GM18870 (cell line): ENCODE measurements around the gene SETBP1.

Source experiments
- ATAC-seq: cut with Tn5 transposase; IDR thresholded peaks from one replicate; pipeline ENCODE4 v1.9.1; 2021; ENCODE audit warnings: moderate library complexity; ENCODE audit not compliant: unreplicated experiment

SETBP1 gene

GRCh38 chr18:44680273-44681075, at the start of gene SETBP1:
Gene SETBP1 (plus strand): TSS chr18:44680888. CDS start chr18:44701347, 20,459 bp downstream.
- no peak for ATAC-seq

GRCh38 chr18:44632469-44633145, 48.1 kb upstream of the SETBP1 start:
- no peak for ATAC-seq

- ATAC-seq, result no peak
These were observed 45.1 kb upstream of the SETBP1 start for GRCh38 chr18:44635546-44635945.

GRCh38 chr18:44636241-44636640, 44.4 kb upstream of the SETBP1 start:
- peak; percentile 60 for ATAC-seq

- no peak for ATAC-seq
These were observed 43.3 kb upstream of the SETBP1 start for GRCh38 chr18:44637210-44638033.

GRCh38 chr18:44638034-44638540, 42.6 kb upstream of the SETBP1 start:
- no peak for ATAC-seq

- no peak for ATAC-seq
These were observed 41.9 kb upstream of the SETBP1 start for GRCh38 chr18:44638811-44639210.

- ATAC-seq, result no peak
These were observed 37.7 kb upstream of the SETBP1 start for GRCh38 chr18:44643004-44643403.

GRCh38 chr18:44651478-44651877, 29.2 kb upstream of the SETBP1 start:
- no peak for ATAC-seq

GRCh38 chr18:44651918-44652572, 28.6 kb upstream of the SETBP1 start:
- ATAC-seq, result no peak

- ATAC-seq, result no peak
These were observed 28.0 kb upstream of the SETBP1 start for GRCh38 chr18:44652722-44653121.

- no peak for ATAC-seq
These were observed 26.1 kb upstream of the SETBP1 start for GRCh38 chr18:44654573-44654972.

GRCh38 chr18:44655435-44655834, 25.3 kb upstream of the SETBP1 start:
- no peak for ATAC-seq

- no peak for ATAC-seq
These were observed 20.9 kb upstream of the SETBP1 start for GRCh38 chr18:44659771-44660170.

- ATAC-seq, result no peak
These were observed 12.3 kb upstream of the SETBP1 start for GRCh38 chr18:44668270-44668975.

- no peak for ATAC-seq
These were observed 8.8 kb upstream of the SETBP1 start for GRCh38 chr18:44671914-44672313.

GRCh38 chr18:44672506-44672905, 8.2 kb upstream of the SETBP1 start:
- ATAC-seq, result no peak

- ATAC-seq, result no peak
These were observed 7.3 kb upstream of the SETBP1 start for GRCh38 chr18:44673256-44673880.

- ATAC-seq, result no peak
These were observed 2.8 kb upstream of the SETBP1 start for GRCh38 chr18:44677933-44678332.

GRCh38 chr18:44678725-44679055, 2.0 kb upstream of the SETBP1 start:
- no peak for ATAC-seq
